ENCODE results near the gene FECH.

The FECH gene

DNA sequence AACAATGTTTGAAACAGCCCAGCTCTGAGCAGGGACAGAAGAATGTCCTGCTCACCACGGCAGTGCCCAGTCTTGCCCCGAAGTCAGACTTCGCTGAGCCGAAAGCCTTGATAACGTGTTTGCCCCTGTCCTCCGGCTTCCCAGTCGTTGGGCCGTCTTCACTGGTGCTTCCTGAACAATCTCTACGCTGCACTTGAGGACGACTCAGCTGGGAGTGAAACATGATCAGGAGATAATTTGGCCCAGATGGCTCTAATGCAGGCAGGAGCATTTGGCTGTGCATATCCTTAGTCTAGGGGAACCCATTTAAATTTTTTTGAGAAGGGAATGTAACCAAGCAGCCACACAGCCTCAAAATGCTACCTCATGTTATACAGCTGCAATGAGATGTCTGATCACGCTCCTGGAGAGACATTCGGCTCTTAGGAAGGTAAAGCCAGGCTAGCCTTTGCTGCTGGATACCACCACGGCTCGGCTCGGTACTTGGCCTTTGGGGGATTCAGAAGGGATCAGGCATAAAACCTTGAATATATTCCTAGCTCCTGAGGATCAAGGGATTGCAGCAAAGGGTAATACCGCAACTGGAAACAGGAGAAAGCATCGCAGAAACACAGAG is 43.6 kb downstream of the FECH start:
- H3K4me2 ChIP-seq (ENCODE audit: low read length, poor library complexity, severe bottlenecking) = no peak overlapping the region
- no peak overlapping the region for H2BK120ac ChIP-seq (ENCODE audit: low read depth, low read length)
- peaks cover 2% of the 10 kb centered on the region for H3K4me1 ChIP-seq (ENCODE audit: control insufficient read depth, insufficient read depth, low read depth, low read length)
- no peak overlapping the region for H3K4ac ChIP-seq (ENCODE audit: low read depth in 1 of 2, low read length in 2 of 2)
- H2AK5ac ChIP-seq (ENCODE audit: low read length, severe bottlenecking) = no peak overlapping the region
- H3K9ac ChIP-seq (ENCODE audit: low read length) = peak overlapping the region; percentile 64
- no peak overlapping the region for H3K14ac ChIP-seq (ENCODE audit: low read length in 2 of 2)
- no peak overlapping the region for H3K23ac ChIP-seq (ENCODE audit: low read length in 2 of 2)
- no peaks in the 10 kb centered on the region for H3K79me1 ChIP-seq (replicated peaks; ENCODE audit: low read length, poor library complexity, severe bottlenecking)
- no peaks in the 10 kb centered on the region for H3K27me3 ChIP-seq (ENCODE audit: control insufficient read depth in 1 of 2, insufficient read depth in 1 of 2, low read length in 2 of 2)
- no peak overlapping the region for H2AFZ ChIP-seq (ENCODE audit: low read depth, low read length)
- no peak overlapping the region for H4K8ac ChIP-seq (ENCODE audit: low read length)
- H3K27ac ChIP-seq (ENCODE audit: low read length, poor library complexity, severe bottlenecking) = no peak overlapping the region
- no peak overlapping the region for H4K91ac ChIP-seq (ENCODE audit: low read length)
- no peak for DNase-seq
- H2BK5ac ChIP-seq (ENCODE audit: low read depth, low read length, poor library complexity, severe bottlenecking) = no peak overlapping the region
- H3K36me3 ChIP-seq (ENCODE audit: control insufficient read depth in 1 of 2, insufficient read depth in 2 of 2, low read depth in 1 of 2, low read length in 2 of 2) = no peaks in the 10 kb centered on the region
- H2BK15ac ChIP-seq (ENCODE audit: low read depth, poor library complexity, severe bottlenecking) = no peak overlapping the region
- H2BK12ac ChIP-seq (ENCODE audit: low read length in 2 of 2) = no peak overlapping the region
- H3K18ac ChIP-seq (ENCODE audit: low read depth in 1 of 2, low read length in 2 of 2) = no peak overlapping the region
- 83% methylated on average over 17 of the region's 17 CpGs for WGBS
- peak overlapping the region in 1 of 2 experiments; percentile 10 for H3K4me3 ChIP-seq (ENCODE audit: insufficient read depth in 1 of 2, low read depth in 1 of 2, low read length in 2 of 2)
- H3K9me3 ChIP-seq (ENCODE audit: control insufficient read depth, low read length) = no peaks in the 10 kb centered on the region

DNA sequence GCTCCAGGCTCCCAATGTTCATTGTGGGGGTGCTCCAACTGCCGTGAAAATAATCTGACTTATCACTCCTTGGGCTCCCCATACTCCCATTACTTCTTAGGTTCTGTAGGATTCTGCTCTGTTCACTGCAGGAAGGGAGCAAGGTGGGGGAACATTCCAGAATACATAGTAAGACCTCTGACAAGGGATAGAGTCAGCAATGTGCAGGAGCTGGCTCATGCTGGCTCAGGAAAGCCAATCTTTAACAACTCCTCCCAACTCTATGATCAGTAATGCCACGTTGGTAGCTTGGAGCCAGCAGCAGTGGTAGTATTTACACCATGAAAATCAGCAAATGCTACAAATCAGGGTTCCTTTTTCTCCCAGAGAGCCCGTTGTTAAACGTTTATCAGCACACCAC is 44.4 kb downstream of the FECH start:
- H3K36me3 ChIP-seq (ENCODE audit: control insufficient read depth in 1 of 2, insufficient read depth in 2 of 2, low read depth in 1 of 2, low read length in 2 of 2) = no peaks in the 10 kb centered on the region
- no peak overlapping the region for H2AK5ac ChIP-seq (ENCODE audit: low read length, severe bottlenecking)
- H3K18ac ChIP-seq (ENCODE audit: low read depth in 1 of 2, low read length in 2 of 2) = no peak overlapping the region
- 60% methylated on average over 3 of the region's 4 CpGs for WGBS
- H3K4me2 ChIP-seq (ENCODE audit: low read length, poor library complexity, severe bottlenecking) = no peak overlapping the region
- H3K14ac ChIP-seq (ENCODE audit: low read length in 2 of 2) = no peak overlapping the region
- no peak overlapping the region for H3K4me3 ChIP-seq (ENCODE audit: insufficient read depth in 1 of 2, low read depth in 1 of 2, low read length in 2 of 2)
- H3K4me1 ChIP-seq (ENCODE audit: control insufficient read depth, insufficient read depth, low read depth, low read length) = peaks cover 2% of the 10 kb centered on the region
- H2BK12ac ChIP-seq (ENCODE audit: low read length in 2 of 2) = no peak overlapping the region
- H4K8ac ChIP-seq (ENCODE audit: low read length) = no peak overlapping the region
- H2AFZ ChIP-seq (ENCODE audit: low read depth, low read length) = no peak overlapping the region
- no peak overlapping the region for H3K27ac ChIP-seq (ENCODE audit: low read length, poor library complexity, severe bottlenecking)
- H3K23ac ChIP-seq (ENCODE audit: low read length in 2 of 2) = no peak overlapping the region
- no peak overlapping the region for H2BK120ac ChIP-seq (ENCODE audit: low read depth, low read length)
- no peaks in the 10 kb centered on the region for H3K9me3 ChIP-seq (ENCODE audit: control insufficient read depth, low read length)
- no peak overlapping the region for H4K91ac ChIP-seq (ENCODE audit: low read length)
- H3K79me1 ChIP-seq (replicated peaks; ENCODE audit: low read length, poor library complexity, severe bottlenecking) = no peaks in the 10 kb centered on the region
- no peak for DNase-seq
- no peak overlapping the region for H2BK15ac ChIP-seq (ENCODE audit: low read depth, poor library complexity, severe bottlenecking)
- H2BK5ac ChIP-seq (ENCODE audit: low read depth, low read length, poor library complexity, severe bottlenecking) = no peak overlapping the region
- H3K4ac ChIP-seq (ENCODE audit: low read depth in 1 of 2, low read length in 2 of 2) = no peak overlapping the region
- no peaks in the 10 kb centered on the region for H3K27me3 ChIP-seq (ENCODE audit: control insufficient read depth in 1 of 2, insufficient read depth in 1 of 2, low read length in 2 of 2)
- peak overlapping the region; percentile 64 for H3K9ac ChIP-seq (ENCODE audit: low read length)

DNA sequence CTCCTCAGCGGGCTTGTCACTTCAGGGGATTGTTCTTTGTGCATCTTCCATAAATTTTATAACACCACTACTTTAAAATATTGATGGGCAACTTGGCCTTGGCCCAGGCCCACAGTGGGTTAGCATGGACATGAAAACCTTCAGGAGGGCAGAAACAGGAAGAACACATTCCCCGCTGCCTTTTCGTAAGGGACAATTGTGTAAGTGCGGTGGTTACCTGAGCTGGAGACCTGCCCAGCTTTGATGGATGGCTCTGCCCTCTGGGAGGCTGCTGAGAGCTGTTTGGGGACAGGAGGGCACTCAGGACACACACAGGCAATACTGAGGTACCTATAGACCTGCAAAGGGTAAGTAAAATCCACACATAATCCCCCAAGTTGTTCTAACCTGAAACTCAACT is 46.8 kb downstream of the FECH start:
- Histone ChIP-seq H2BK12ac (ENCODE audit: low read length in 2 of 2) (no peak overlapping the region), H2AK5ac (ENCODE audit: low read length, severe bottlenecking) (no peak overlapping the region), H3K4me1 (ENCODE audit: control insufficient read depth, insufficient read depth, low read depth, low read length) (no peaks in the 10 kb centered on the region), H3K9me3 (ENCODE audit: control insufficient read depth, low read length) (no peaks in the 10 kb centered on the region), H3K79me1 (replicated peaks; ENCODE audit: low read length, poor library complexity, severe bottlenecking) (no peaks in the 10 kb centered on the region), H3K14ac (ENCODE audit: low read length in 2 of 2) (no peak overlapping the region), H3K23ac (ENCODE audit: low read length in 2 of 2) (no peak overlapping the region), H3K4me2 (ENCODE audit: low read length, poor library complexity, severe bottlenecking) (no peak overlapping the region), H3K27ac (ENCODE audit: low read length, poor library complexity, severe bottlenecking) (no peak overlapping the region), H3K27me3 (ENCODE audit: control insufficient read depth in 1 of 2, insufficient read depth in 1 of 2, low read length in 2 of 2) (peaks cover 0 to 4% of the 10 kb centered on the region in 2 experiments), H3K4me3 (ENCODE audit: insufficient read depth in 1 of 2, low read depth in 1 of 2, low read length in 2 of 2) (no peak overlapping the region), H2BK120ac (ENCODE audit: low read depth, low read length) (no peak overlapping the region), H4K91ac (ENCODE audit: low read length) (no peak overlapping the region), H2AFZ (ENCODE audit: low read depth, low read length) (no peak overlapping the region), H3K36me3 (ENCODE audit: control insufficient read depth in 1 of 2, insufficient read depth in 2 of 2, low read depth in 1 of 2, low read length in 2 of 2) (no peaks in the 10 kb centered on the region), H2BK5ac (ENCODE audit: low read depth, low read length, poor library complexity, severe bottlenecking) (no peak overlapping the region), H3K9ac (ENCODE audit: low read length) (no peak overlapping the region), H3K18ac (ENCODE audit: low read depth in 1 of 2, low read length in 2 of 2) (no peak overlapping the region), H4K8ac (ENCODE audit: low read length) (no peak overlapping the region), H2BK15ac (ENCODE audit: low read depth, poor library complexity, severe bottlenecking) (no peak overlapping the region), H3K4ac (ENCODE audit: low read depth in 1 of 2, low read length in 2 of 2) (no peak overlapping the region)
- no peak for DNase-seq
- WGBS = 97% methylated on average over 4 of the region's 4 CpGs

DNA sequence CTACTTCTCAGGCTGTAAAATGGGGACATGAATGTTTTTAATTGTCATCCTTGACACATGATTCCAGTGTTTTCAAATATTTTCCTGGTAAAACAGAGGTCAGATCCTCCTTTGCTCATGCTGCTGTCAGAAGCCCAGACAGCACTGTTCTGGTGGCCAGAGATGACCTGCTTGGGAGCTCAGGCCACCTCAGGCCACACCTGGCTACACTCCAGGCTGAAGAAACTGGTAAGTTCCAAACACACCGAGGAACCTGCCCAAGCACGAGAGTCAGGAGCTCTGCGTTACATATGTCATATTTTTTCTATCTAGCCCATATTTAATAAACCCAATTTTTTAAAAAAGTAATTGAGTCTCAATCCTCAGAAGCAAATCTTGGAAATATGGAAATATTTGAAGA is 47.9 kb downstream of the FECH start:
- no peaks in the 10 kb centered on the region for H3K4me1 ChIP-seq (ENCODE audit: control insufficient read depth, insufficient read depth, low read depth, low read length)
- no peak overlapping the region for H3K27ac ChIP-seq (ENCODE audit: low read length, poor library complexity, severe bottlenecking)
- H3K18ac ChIP-seq (ENCODE audit: low read depth in 1 of 2, low read length in 2 of 2) = no peak overlapping the region
- no peak overlapping the region for H2BK15ac ChIP-seq (ENCODE audit: low read depth, poor library complexity, severe bottlenecking)
- H3K9ac ChIP-seq (ENCODE audit: low read length) = no peak overlapping the region
- H4K91ac ChIP-seq (ENCODE audit: low read length) = no peak overlapping the region
- no peak overlapping the region for H2BK120ac ChIP-seq (ENCODE audit: low read depth, low read length)
- H3K27me3 ChIP-seq (ENCODE audit: control insufficient read depth in 1 of 2, insufficient read depth in 1 of 2, low read length in 2 of 2) = peaks cover 0 to 4% of the 10 kb centered on the region in 2 experiments
- no peak for DNase-seq
- 83% methylated on average over 2 of the region's 3 CpGs for WGBS
- no peak overlapping the region for H2AFZ ChIP-seq (ENCODE audit: low read depth, low read length)
- H3K4ac ChIP-seq (ENCODE audit: low read depth in 1 of 2, low read length in 2 of 2) = no peak overlapping the region
- no peak overlapping the region for H3K23ac ChIP-seq (ENCODE audit: low read length in 2 of 2)
- no peaks in the 10 kb centered on the region for H3K9me3 ChIP-seq (ENCODE audit: control insufficient read depth, low read length)
- no peaks in the 10 kb centered on the region for H3K36me3 ChIP-seq (ENCODE audit: control insufficient read depth in 1 of 2, insufficient read depth in 2 of 2, low read depth in 1 of 2, low read length in 2 of 2)
- H3K4me2 ChIP-seq (ENCODE audit: low read length, poor library complexity, severe bottlenecking) = no peak overlapping the region
- no peak overlapping the region for H2AK5ac ChIP-seq (ENCODE audit: low read length, severe bottlenecking)
- H2BK5ac ChIP-seq (ENCODE audit: low read depth, low read length, poor library complexity, severe bottlenecking) = no peak overlapping the region
- H2BK12ac ChIP-seq (ENCODE audit: low read length in 2 of 2) = no peak overlapping the region
- no peak overlapping the region for H4K8ac ChIP-seq (ENCODE audit: low read length)
- H3K79me1 ChIP-seq (replicated peaks; ENCODE audit: low read length, poor library complexity, severe bottlenecking) = no peaks in the 10 kb centered on the region
- H3K14ac ChIP-seq (ENCODE audit: low read length in 2 of 2) = no peak overlapping the region
- H3K4me3 ChIP-seq (ENCODE audit: insufficient read depth in 1 of 2, low read depth in 1 of 2, low read length in 2 of 2) = no peak overlapping the region
